PC-9 (cell line): ENCODE results near the gene DMAC2. TPM values are rescaled to one million over a fixed set of nuclear protein-coding genes. Genes with fewer than 3 reads are reported as not detected.

ENCODE experiments used
- BruUV-seq: library from RNA; stranded (reverse); fragments of 400-500 nt; replicated peaks from 2 replicates; lab custom pipeline; 2021; lab: Mats Ljungman, UMichigan
- CTCF ChIA-PET: fragments of 300-600 bp; sonication (Branson Sonifier 250); formaldehyde crosslinking; loops from one replicate; lab custom pipeline; 2022; ENCODE audit warnings: antibody characterized with exemption; lab: Charles Lee
- POLR2A ChIA-PET: fragments of 300-600 bp; sonication (Branson Sonifier 250); formaldehyde crosslinking; loops from one replicate; lab custom pipeline; 2022; ENCODE audit warnings: antibody characterized with exemption; ENCODE audit not compliant: unreplicated experiment; lab: Charles Lee
- DNase-seq, 2 experiments: peaks; one replicate each; pipeline versions ENCODE4 v3.0.0 to v3.0.0-alpha.2; 2015 to 2022; ENCODE audit warnings: mixed read lengths in 1 of 2
- H2AFZ ChIP-seq: fragments of 200-600 bp; sonication (generic); 2 replicates; pipeline ENCODE4 v1.8.1; 2017; ENCODE audit warnings: antibody characterized with exemption
- H3F3A ChIP-seq: fragments of 200-600 bp; sonication (generic); 2 replicates; pipeline ENCODE4 v1.8.1; 2017; ENCODE audit warnings: antibody characterized with exemption, mild to moderate bottlenecking, low read depth; ENCODE audit not compliant: insufficient read depth
- H3K27ac ChIP-seq: fragments of 200-600 bp; sonication (generic); 2 replicates; pipeline ENCODE4 v1.6.1; 2016; ENCODE audit warnings: mixed run types
- H3K27me3 ChIP-seq: fragments of 200-600 bp; sonication (generic); 2 replicates; pipeline ENCODE4 v1.6.1; 2016; ENCODE audit warnings: low read depth, mixed run types; ENCODE audit not compliant: insufficient read depth
- H3K36me3 ChIP-seq: fragments of 200-600 bp; sonication (generic); 2 replicates; pipeline ENCODE4 v1.6.1; 2016; ENCODE audit warnings: low read depth, mixed run types
- H3K4me1 ChIP-seq: fragments of 200-600 bp; sonication (generic); replicated peaks from 2 replicates; pipeline ENCODE4 v1.6.1; 2016; ENCODE audit warnings: mixed run types; ENCODE audit not compliant: insufficient read depth
- H3K4me2 ChIP-seq: fragments of 200-600 bp; sonication (generic); 2 replicates; pipeline ENCODE4 v1.6.1; 2017; ENCODE audit warnings: mixed run types
- H3K4me3 ChIP-seq: fragments of 200-600 bp; sonication (generic); 2 replicates; pipeline ENCODE4 v1.6.1; 2016; ENCODE audit warnings: mixed run types
- H3K79me2 ChIP-seq: fragments of 200-600 bp; sonication (generic); 2 replicates; pipeline ENCODE4 v1.6.1; 2017; ENCODE audit warnings: low read depth, mixed run types
- H3K9me2 ChIP-seq: fragments of 200-600 bp; sonication (generic); 2 replicates; pipeline ENCODE4 v1.8.1; 2017; ENCODE audit warnings: mild to moderate bottlenecking; ENCODE audit not compliant: insufficient read depth
- H3K9me3 ChIP-seq: fragments of 200-600 bp; sonication (generic); 2 replicates; pipeline ENCODE4 v1.8.1; 2016; ENCODE audit warnings: low read depth; ENCODE audit not compliant: insufficient read depth
- H4K20me1 ChIP-seq: fragments of 200-600 bp; sonication (generic); 2 replicates; pipeline ENCODE4 v1.8.1; 2017; ENCODE audit not compliant: insufficient read depth
- EZH2 ChIP-seq: fragments of 200-600 bp; sonication (generic); IDR thresholded peaks from 2 replicates; pipeline ENCODE4 v1.8.0; 2017; ENCODE audit warnings: antibody characterized with exemption, low read depth
- intact Hi-C: fragments of 100-400 bp; cut with micrococcal nuclease; formaldehyde crosslinking; loops from one replicate; pipeline ENCODE4 v1.10.0; 2022; ENCODE audit not compliant: unreplicated experiment
- total RNA-seq: library from RNA; stranded (reverse); gene quantifications from 2 replicates; pipeline ENCODE4 v1.2.3, GENCODE V29; 2021
- TF ChIP-seq, protein P1 (sequence below): fragments of 200-600 bp; sonication (generic); conservative IDR thresholded peaks from 2 replicates; pipeline ENCODE4 v1.6.1; 2017; ENCODE audit warnings: mixed run types, antibody characterized with exemption, mild to moderate bottlenecking, moderate library complexity

Gene DMAC2
- total RNA-seq, 1 experiment from 2014 or later = 38.6 TPM

DNA sequence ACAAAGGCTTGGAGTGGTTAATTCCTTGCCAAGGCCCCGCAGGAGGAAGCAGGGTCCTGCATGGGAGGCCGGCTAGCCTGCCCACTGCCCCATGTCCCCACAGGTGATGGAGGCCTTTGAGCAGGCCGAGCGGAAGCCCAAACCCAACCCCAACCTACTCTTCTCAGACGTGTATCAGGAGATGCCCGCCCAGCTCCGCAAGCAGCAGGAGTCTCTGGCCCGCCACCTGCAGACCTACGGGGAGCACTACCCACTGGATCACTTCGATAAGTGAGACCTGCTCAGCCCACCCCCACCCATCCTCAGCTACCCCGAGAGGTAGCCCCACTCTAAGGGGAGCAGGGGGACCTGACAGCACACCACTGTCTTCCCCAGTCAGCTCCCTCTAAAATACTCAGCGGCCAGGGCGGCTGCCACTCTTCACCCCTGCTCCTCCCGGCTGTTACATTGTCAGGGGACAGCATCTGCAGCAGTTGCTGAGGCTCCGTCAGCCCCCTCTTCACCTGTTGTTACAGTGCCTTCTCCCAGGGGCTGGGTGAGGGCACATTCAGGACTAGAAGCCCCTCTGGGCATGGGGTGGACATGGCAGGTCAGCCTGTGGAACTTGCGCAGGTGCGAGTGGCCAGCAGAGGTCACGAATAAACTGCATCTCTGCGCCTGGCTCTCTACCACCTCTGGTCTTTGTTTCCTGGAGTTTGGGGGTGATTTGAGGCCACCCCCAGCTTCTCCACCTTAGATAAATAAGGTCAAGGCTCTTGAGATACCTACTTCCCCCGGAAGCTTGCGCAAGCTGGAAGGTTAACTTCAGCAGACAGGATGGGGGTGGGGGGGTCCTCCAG, 15.2 kb downstream of the DMAC2 start:
- no TSS peak for BruUV-seq
- POLR2A ChIA-PET = no interaction called here
- intact Hi-C loops = no loop called here

DNA sequence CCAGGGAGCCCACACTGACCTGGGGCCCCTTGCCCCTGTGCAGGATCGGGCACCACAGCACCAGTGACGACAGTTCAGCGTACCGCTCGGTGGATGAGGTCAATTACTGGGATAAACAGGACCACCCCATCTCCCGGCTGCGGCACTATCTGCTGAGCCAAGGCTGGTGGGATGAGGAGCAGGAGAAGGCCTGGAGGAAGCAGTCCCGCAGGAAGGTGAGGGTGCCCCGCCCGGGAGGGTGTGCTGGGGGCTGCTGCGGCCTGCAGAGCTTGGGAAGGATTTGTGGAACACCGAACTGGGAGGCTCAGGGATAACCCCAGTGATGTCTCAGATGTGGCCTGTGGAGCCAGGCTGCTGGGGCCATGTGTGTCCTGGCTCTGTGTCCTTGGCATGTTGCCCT, 16.8 kb downstream of the DMAC2 start:
- no peaks in the 10 kb centered on the region for H3K27me3 ChIP-seq
- ChIA-PET CTCF (no interaction called here), POLR2A (no interaction called here)
- H3K27ac ChIP-seq = no peak overlapping the region
- H3K9me3 ChIP-seq = no peaks in the 10 kb centered on the region
- no peak for TF ChIP-seq EZH2
- TF ChIP-seq, protein P1, sequence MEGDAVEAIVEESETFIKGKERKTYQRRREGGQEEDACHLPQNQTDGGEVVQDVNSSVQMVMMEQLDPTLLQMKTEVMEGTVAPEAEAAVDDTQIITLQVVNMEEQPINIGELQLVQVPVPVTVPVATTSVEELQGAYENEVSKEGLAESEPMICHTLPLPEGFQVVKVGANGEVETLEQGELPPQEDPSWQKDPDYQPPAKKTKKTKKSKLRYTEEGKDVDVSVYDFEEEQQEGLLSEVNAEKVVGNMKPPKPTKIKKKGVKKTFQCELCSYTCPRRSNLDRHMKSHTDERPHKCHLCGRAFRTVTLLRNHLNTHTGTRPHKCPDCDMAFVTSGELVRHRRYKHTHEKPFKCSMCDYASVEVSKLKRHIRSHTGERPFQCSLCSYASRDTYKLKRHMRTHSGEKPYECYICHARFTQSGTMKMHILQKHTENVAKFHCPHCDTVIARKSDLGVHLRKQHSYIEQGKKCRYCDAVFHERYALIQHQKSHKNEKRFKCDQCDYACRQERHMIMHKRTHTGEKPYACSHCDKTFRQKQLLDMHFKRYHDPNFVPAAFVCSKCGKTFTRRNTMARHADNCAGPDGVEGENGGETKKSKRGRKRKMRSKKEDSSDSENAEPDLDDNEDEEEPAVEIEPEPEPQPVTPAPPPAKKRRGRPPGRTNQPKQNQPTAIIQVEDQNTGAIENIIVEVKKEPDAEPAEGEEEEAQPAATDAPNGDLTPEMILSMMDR = no peak
- intact Hi-C loops = no loop called here
- H3K36me3 ChIP-seq = 0 out of 2 replicates have a peak, but pooled peaks cover 2% of the 10 kb centered on the region
- no peaks in the 10 kb centered on the region for H3F3A ChIP-seq
- H2AFZ ChIP-seq = no peak overlapping the region
- H3K4me3 ChIP-seq = no peak overlapping the region
- no peak for DNase-seq
- no peaks in the 10 kb centered on the region for H4K20me1 ChIP-seq
- no peaks in the 10 kb centered on the region for H3K9me2 ChIP-seq
- no peaks in the 10 kb centered on the region for H3K79me2 ChIP-seq
- H3K4me2 ChIP-seq = no peak overlapping the region
- no peaks in the 10 kb centered on the region for H3K4me1 ChIP-seq
- BruUV-seq = no TSS peak

More for the DNA sequence above, 15.2 kb downstream of the DMAC2 start:
- Histone ChIP-seq H2AFZ (no peak overlapping the region), H3K4me1 (no peaks in the 10 kb centered on the region), H3F3A (0 out of 2 replicates have a peak, but pooled peaks cover 7% of the 10 kb centered on the region), H4K20me1 (no peaks in the 10 kb centered on the region), H3K27ac (no peak overlapping the region), H3K27me3 (no peaks in the 10 kb centered on the region), H3K36me3 (no peaks in the 10 kb centered on the region), H3K9me2 (no peaks in the 10 kb centered on the region), H3K4me2 (no peak overlapping the region), H3K9me3 (no peaks in the 10 kb centered on the region), H3K4me3 (no peak overlapping the region), H3K79me2 (no peaks in the 10 kb centered on the region)
- no peak for TF ChIP-seq EZH2
- TF ChIP-seq, protein P1 = no peak
- no peak for DNase-seq
- CTCF ChIA-PET = no interaction called here

DNA sequence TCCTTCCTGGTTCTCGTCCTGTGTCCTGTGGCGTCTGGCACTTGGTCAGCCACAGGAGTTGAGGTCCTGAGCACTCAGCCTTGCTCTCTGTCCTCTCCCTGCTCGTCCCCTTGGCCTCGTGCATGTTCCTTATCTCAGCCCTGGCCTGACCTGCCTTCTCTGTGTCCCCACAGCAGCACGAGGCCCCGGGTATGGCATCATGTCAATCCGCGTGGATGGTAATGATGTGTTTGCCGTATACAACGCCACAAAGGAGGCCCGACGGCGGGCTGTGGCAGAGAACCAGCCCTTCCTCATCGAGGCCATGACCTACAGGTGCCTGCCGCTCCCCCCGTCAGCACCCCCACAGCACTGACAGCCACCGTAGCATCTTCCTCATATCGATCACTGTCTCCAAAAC, 17.3 kb downstream of the DMAC2 start:
- no peak overlapping the region for H3K27ac ChIP-seq
- H3F3A ChIP-seq = no peaks in the 10 kb centered on the region
- H3K9me2 ChIP-seq = no peaks in the 10 kb centered on the region
- no peaks in the 10 kb centered on the region for H3K79me2 ChIP-seq
- POLR2A ChIA-PET = no interaction called here
- H3K4me2 ChIP-seq = no peak overlapping the region
- H3K4me1 ChIP-seq = no peaks in the 10 kb centered on the region
- BruUV-seq = no TSS peak
- no peaks in the 10 kb centered on the region for H3K27me3 ChIP-seq
- DNase-seq = no peak
- H3K9me3 ChIP-seq = no peaks in the 10 kb centered on the region
- CTCF ChIA-PET = no interaction called here
- TF ChIP-seq, protein P1 = no peak
- no peak for TF ChIP-seq EZH2
- no peak overlapping the region for H2AFZ ChIP-seq
- H4K20me1 ChIP-seq = no peaks in the 10 kb centered on the region
- intact Hi-C loops = no loop called here
- no peak overlapping the region for H3K4me3 ChIP-seq
- H3K36me3 ChIP-seq = 0 out of 2 replicates have a peak, but pooled peaks cover 2% of the 10 kb centered on the region
